ENCODE results near the gene SLC38A8.

SLC38A8 gene

GRCh38 chr16:84042308-84042878, at the start of gene SLC38A8:
TSS of gene SLC38A8 (minus strand) at chr16:84042795. CDS start at chr16:84042157, 638 bp downstream.
- DNase-seq = no peak

- no peak for DNase-seq
Measured at GRCh38 chr16:84091460-84091859, 48.9 kb upstream of the SLC38A8 start.

GRCh38 chr16:84090211-84090610, 47.6 kb upstream of the SLC38A8 start:
- no peak for DNase-seq

DNA sequence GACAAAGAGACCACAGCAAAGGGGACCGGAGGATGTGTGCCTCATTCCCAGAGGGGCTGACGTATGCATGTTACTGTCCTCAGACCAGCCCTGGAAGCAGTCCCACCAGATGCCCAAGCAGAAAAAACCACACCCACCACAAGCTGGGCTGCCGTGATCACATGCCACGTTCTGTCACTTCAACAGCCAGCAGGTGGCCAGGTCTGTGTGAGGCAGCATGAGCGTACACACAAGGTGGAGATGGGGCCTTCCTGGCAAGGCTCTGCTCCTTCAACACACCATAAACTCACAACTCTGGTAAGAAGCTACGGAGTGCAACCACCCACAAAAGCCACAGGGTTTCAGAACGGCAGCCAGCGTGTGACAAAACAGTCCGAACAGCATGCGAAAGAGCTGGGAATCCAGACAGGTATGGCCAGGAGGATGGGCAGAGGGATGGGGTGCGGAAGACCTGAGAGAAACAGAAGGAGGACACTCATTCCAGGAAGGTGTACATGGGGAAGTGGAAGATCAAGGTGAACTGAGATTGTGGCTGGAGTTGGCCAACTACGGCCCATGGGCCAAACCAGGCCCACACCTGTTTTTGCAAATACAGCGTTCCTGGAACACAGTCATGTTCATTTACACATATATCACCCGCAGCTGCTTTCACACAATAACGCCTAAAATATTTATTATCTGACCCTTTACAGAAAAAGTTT, 46.2 kb upstream of the SLC38A8 start:
- DNase-seq = peak; percentile 27 to 37

- DNase-seq = no peak
Measured at GRCh38 chr16:84087466-84088151, 45.0 kb upstream of the SLC38A8 start.

GRCh38 chr16:84087001-84087400, 44.4 kb upstream of the SLC38A8 start:
- DNase-seq = no peak

DNA sequence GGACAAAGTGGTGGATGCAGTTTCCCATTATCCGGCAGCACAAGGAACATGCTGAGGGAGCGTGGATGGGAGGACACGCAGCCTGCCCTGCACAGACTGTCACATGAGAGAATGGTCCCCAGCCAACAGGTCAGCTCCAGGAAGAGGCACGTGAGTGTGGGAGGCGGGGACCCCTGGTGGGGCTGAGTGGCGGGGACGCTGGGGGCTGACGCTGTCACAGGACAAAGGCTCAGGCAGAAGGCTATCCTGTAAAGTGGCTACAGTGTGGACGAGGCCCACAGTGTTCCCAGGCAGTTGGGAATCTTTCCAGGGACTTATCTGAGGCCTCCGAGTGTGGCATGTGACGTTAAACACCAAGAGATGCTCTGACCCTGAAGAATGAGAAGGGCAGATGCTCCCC, 43.7 kb upstream of the SLC38A8 start:
- DNase-seq = no peak

DNA sequence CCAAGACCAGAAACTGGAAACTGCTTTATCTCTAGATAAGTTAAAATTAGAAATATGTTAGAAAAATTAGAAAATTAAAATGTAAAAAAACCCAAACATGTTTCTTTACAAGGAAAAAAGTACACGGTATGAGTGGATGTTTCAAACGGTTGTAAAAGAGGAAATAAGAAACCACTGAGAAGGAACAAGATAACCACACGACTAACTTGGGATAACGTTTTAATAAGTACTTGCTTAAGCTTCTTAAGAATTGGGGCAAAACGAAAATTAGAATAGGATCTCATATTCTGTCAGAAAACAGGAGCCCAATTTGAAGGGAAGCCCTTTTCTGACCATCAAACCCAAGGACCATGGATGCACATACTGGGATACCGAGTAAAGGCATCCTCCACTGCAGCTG, 43.2 kb upstream of the SLC38A8 start:
- DNase-seq = no peak

DNA sequence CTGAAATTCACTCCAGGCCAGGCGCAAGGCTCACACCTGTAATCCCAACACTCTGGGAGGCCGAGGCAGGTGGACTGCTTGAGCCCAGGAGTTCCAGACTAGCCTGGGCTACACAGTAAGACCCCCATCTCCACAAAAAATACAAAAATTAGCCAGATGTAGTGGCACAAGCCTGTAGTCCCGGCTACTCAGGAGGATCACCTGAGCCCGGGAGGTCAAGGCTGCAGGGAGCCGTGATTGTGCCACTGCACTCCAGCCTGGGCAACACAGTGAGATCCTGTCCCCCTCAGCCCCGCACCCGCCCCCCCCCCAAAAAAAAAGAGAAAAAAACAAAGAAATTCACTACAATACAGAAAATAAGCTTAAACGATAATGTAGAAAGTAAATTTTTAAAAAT, 42.7 kb upstream of the SLC38A8 start:
- DNase-seq = no peak

DNA sequence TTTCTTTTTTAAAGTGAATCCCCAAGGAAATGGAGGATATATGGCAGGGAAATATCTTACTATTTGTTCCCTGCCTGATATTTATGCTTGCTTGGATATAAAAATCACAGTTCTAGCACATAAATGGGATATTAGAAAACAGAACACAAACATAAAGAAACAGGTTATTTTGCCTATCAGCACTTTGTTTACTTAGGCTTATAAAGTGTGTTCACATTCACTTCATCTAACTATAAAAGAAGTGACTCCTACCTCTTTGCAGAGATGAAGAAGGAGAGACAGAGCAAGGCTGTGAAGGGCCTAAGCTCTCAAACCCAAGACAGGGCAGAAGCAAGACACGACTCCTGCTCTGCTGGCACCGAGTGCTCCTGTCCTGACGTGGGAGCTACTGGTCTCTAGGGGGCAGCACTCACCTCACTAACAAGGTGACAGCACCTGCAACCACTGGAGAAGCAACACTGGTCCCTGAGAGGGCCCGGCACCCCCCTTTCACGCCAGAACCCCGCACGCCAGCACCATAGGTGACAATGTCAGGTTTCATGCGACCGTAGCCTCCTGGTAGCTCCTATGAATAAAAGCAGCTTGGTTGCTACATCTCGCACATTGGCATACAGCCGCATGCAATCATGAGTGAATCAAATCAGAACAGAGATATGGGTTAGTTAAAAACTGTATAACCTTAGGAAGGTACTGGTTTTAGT, 42.1 kb upstream of the SLC38A8 start:
- peak; percentile 61 to 63 for DNase-seq

DNA sequence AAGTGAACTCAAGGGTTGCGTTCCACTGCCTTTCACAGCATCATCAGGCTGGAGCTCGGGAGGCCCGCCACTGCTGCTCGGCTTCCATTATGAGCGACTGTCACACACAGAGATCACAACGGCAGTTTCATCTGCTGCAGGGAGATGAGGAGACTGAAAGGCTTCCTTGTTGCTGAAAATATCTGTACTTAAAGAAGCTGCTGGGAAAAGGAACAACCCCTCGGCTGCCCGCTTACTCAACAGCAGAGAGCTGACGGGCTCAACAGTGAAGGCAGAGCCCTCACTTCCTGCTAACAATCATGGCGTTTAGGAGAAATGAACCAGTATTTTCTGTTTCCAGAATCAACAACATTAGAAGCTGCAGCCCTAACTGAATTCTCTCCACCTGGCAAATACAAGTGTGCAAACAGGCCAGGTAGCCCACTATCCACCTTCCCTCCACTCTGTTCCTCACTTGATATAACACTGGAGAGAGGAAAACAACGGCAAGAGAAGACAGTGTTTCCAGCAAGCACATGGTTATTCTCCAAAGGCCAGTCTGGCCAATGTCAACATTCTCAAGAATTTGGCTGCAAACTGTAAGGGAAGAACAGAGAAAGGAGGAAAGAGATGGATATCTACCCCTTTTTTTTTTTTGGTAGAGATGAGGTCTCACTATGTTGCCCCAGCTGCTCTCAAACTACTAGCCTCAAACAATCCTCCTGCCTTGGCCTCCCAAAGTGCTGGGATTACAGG, 40.4 kb upstream of the SLC38A8 start:
- no peak for DNase-seq

DNA sequence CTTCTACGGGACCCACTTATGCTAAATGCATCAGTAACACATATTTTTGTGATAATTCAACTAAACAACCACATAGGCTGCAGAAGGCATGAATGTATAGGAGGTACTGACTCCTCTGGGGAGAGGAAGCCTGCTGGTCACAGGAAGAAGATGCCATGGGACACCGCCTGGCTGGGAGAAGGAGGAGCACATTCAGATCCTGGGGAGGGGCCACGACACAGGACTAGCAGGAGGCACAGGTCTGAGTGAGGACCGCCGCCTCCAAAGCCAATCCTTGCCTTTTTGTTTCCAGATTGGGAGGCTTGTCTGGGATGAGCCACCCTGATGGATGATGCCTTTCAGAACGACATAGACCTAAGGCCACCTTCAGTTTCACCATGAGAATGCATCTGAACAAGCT, 39.5 kb upstream of the SLC38A8 start:
- DNase-seq = no peak

DNA sequence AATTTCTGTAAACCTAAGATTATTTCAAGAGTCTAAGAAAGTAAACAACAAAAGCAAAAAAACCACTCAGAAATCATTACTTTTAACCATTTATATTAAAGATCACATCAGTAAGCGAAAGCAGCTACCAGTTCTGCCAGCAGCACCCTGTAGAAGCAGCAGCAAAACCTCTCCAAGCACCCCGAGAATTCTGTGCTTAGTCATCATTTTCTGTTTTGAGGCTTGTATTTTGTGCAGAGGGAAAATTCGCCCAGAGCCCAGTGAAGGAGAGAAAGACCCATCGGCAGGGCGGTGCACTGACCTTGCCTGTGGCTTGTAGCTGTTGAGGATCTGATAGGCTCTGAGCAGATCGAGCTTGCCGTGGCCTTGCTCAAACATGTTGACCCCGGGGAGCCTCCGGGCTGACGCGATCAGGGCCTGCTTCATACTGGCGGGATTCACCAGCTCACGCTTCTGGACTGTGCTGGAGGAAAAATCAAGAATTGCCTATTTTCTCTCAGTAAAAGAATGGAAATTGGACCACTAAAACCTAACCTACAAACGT, 38.9 kb upstream of the SLC38A8 start:
- no peak for DNase-seq

GRCh38 chr16:84080813-84081212, 38.2 kb upstream of the SLC38A8 start:
- no peak for DNase-seq

DNA sequence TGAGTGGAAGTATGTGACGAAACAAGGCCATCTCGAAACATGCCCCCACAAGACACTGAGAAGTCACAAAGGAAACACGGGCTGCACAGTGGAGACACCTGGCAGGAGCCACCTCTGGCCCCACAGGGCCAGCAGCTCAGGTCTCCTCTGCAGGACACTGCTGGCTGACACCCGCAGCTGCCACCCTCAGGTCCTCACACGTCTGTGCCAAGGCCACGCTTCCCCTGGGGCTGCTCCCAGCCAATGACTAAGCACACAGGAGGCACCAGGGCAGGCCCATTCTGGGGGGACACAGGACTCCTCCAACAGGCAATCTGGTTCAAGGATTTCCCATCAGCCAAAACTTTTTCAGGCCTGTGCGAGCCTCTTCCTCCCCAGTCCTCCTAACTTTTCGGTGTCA, 37.8 kb upstream of the SLC38A8 start:
- DNase-seq = no peak

DNA sequence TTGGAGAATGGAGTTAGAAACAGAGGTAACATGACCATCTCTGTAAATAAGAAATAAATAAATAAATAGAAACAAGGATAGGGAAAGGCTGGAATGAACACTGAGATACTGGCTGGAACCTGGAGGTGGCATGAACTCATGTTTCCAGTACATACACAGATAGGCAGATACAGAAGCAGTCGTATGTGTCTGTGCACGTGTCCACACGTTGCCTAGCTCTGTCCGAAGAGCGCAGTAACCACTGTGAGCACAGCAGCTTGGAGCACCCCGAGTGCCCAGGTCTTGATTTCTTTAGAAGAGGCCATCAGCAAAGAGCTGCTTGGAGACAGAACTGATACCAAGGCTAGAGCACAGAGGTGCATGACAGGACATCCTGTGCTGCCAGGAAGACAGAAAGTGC, 37.1 kb upstream of the SLC38A8 start:
- no peak for DNase-seq

- no peak for DNase-seq
Measured at GRCh38 chr16:84075376-84075775, 32.8 kb upstream of the SLC38A8 start.

DNA sequence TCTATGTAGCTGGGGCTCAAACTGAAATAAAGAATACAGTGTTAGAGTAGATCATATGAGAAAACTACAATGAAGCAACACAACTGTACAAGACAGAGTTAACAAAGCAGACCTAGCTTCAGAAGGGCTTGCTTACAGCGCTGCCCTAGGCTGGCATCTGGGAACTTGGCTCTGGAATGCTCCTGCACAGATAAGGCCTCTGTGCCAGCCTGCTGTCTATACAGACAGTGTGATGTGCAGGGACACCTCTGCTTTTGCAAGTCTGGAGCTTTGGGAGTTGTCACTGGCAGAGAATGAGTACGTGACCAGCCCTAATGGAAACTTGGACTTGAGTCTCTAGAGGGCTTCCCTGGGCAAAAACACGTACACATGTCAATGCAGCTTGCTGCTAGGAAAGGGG, 32.1 kb upstream of the SLC38A8 start:
- DNase-seq = no peak

DNA sequence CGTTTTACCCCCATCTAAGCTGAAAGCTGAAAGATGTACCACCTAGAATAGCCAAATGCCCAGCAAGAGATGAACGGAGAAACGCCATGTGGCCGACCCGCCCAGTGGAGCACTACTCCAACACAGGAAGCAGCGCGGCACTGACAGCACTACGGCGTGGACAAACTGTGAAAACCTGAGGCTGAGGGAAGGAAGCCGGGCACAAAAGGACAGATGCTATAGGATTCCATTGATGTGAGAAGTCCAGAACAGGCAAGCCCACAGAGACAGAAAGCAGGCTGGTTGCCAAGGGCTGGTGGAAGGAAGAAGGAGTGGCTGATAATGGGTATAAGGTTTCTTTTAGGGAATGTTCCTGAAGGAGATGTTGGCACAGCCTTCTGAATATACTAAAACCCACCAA, 29.4 kb upstream of the SLC38A8 start:
- no peak for DNase-seq

GRCh38 chr16:84071121-84071520, 28.5 kb upstream of the SLC38A8 start:
- DNase-seq = no peak

- DNase-seq = no peak
Measured at GRCh38 chr16:84069540-84069939, 26.9 kb upstream of the SLC38A8 start.

DNA sequence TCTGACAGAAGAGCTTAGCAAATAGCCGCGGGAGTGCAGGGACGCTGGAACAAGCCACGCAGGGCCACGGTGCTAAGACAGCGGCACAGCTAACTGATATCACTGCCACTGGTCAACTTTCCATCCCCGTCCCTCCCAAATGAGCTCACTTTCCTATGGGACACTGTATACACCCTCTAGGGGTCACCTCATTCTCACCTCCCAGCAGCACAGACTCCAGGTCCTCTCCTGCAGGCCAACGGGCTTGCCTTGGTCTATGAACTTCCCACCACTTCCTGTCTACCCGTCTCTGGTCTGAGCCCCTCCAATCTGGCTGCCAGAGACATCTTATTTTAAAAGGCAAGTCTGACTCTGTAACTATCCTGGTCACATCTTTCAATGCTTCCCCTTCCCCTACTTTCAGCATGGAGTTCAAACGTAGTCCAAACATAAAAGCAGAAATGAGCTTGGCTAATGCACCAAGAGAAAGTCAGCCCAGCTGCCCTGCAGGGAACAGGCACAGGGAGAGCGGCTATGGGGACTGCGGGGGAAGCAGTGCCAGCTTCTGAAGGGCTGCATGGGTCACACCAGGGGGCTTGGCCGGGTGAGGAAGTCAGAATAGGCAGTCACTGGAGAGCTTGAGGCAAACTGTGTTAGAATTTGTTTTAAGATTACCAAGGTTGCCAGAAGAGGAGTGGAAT, 26.3 kb upstream of the SLC38A8 start:
- no peak for DNase-seq
